ENCODE measurements around the gene MINDY4. TPM values are rescaled to one million over a fixed set of nuclear protein-coding genes. Genes with fewer than 3 reads are reported as not detected.

Gene MINDY4
- polyA plus RNA-seq, 3 donors = 11.3 to 26.9 (median 11.5) TPM

DNA sequence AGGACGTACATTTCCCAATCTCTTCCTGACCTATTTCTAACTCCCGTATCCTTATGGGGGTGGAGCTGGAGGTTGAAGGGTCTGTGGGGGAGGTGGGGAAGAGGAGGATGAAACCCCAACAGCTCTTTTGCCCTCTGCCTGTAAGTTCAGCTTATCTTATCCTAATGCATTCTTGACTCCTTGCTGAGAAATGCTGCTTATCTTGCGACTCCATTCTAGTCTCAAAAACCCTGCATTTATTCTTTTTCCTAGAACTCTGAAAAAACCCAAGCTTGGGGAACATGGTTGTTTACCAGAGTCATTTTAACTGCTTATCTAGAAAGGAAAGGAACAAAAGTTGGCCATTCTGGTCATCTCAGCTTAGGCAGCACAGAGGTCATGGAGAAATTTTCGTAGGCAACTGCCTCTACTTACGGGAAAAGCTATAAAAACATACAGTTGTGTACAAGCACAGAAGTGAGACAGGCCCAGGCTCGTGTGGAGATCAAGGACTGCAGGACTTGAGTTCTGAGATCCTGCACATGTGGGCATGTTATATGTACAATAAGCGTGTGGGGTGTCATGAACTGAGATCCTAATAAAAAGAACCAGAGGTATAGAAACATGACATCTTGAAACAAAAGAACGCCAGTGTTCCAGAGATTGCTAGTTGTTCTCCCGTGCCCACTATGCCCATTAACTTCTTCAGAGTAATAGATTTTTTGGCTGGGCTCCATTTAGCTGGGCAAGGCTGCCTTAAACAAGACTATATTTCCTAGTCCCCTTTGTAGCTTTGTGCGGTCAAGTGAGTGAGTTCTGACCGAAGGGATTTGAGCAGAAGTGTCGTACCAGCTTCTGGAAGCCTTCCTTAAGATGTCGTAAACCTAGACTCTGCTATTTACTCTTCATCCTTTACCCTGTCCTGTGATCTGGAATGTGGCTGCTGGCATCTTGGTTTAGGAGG lies 9.7 kb upstream of the MINDY4 start:
- DNase-seq (ENCODE audit: extremely low read depth in 1 of 11, low read depth in 9 of 11, low spot score in 4 of 11) = no peak

GRCh38 chr7:30764030-30764975 lies 6.9 kb upstream of the MINDY4 start:
- DNase-seq (ENCODE audit: extremely low read depth in 1 of 11, low read depth in 9 of 11, low spot score in 4 of 11) = no peak

DNA sequence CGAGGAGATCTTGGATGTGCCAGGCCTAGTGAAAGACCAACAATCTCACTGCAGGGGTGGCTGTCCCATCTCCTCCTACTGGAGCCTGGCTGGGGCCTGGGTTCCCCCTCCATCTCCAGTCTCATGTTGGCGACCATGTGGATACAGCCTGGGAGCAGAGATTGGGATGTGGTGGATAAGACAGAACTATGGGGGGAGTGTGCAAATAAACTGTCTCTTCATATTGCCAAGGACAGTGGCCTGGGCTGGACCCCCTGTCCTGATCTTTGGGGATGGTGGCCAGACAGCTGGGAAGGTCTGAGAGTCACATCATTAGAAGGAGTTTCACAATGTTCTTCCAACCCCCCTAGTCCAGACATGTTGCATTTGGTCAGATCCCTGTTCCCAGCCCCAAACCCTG lies 5.8 kb upstream of the MINDY4 start:
- no peak for DNase-seq (ENCODE audit: extremely low read depth in 1 of 11, low read depth in 9 of 11, low spot score in 4 of 11)

GRCh38 chr7:30770845-30771173 lies 408 bp upstream of the MINDY4 start:
- DNase-seq (ENCODE audit: extremely low read depth in 1 of 11, low read depth in 9 of 11, low spot score in 4 of 11) = no peak

- DNase-seq (ENCODE audit: extremely low read depth in 1 of 11, low read depth in 9 of 11, low spot score in 4 of 11) = no peak
These were observed 736 bp downstream of the MINDY4 start for GRCh38 chr7:30771880-30772425.

DNA sequence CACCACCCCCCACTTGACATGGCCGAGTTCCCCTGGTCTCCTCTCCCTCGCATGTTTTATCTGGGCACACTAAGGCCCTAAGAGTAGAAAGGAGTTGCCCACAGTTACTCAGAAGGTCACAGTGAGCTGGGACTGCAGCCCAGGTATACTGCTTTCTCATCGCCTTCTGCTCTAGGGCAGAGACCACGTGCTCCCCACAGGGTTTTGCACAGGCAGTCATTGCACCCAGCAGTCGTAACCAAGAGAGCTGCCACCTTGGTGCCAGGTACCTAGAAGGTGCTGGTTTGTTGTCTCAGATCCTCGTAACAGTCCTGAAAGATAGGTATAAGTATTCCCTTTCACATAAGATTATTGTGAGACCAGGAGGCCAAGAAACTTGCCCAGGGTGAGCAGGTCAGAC lies 1.8 kb downstream of the MINDY4 start:
- DNase-seq (ENCODE audit: extremely low read depth in 1 of 11, low read depth in 9 of 11, low spot score in 4 of 11) = no peak

GRCh38 chr7:30775992-30776391 lies 4.8 kb downstream of the MINDY4 start:
- no peak for DNase-seq (ENCODE audit: extremely low read depth in 1 of 11, low read depth in 9 of 11, low spot score in 4 of 11)

DNA sequence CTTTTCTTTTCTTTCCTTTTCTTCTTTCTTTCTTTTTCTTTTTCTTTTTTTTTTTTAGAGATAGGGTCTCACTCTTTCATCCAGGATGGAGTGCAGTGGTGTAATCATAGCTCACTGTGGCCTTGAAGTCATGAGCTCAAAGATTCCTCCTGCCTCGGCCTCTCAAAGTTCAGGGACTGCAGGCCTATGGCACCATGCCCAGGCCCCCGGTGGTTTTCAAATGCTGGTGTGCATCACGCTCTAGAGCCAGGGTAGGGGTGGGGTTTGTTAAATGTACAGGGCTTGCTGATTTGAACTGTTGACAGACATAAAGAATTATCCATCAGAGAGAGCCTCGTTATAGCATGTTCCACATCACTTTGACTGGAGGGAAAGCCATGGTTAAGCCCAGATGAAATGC lies 5.8 kb downstream of the MINDY4 start:
- no peak for DNase-seq (ENCODE audit: extremely low read depth in 1 of 11, low read depth in 9 of 11, low spot score in 4 of 11)

DNA sequence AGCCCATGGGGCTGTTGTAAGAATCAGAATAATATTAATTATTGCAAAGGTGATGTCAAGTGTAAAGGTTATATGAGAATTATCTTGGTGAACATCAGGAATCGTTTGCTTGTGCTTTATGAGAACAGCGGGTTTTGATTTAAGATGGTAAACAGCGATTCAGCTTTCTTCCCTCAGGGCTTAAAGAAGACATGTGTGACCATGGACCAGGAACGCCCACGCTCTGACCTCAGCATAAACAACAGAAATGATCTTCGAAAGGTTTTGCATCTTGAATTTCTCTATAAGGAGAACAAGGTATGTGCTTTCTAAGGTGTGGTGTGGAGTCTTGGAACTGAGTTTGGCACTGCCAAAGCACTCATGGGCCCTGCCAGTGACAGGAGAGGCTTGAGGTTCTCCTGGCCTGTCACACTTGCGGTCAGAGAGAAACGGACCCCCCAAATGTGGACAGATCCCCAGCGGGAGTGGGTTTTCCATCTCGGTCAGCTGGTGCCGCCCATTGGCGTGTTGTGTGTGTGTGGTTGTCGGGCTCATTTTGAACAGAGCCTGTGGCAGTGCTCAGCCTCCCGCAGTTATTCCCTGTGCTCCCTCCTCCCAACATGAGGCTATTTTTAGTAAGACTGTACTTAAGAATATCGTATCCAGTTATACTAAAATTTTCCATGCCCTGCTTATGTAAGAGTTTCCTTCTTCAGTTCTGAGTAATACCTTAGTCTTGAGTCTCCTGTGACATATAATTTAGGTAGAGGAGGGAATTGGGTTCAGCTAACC lies 7.2 kb downstream of the MINDY4 start:
- no peak for DNase-seq (ENCODE audit: extremely low read depth in 1 of 11, low read depth in 9 of 11, low spot score in 4 of 11)

GRCh38 chr7:30779574-30779973 lies 8.4 kb downstream of the MINDY4 start:
- no peak for DNase-seq (ENCODE audit: extremely low read depth in 1 of 11, low read depth in 9 of 11, low spot score in 4 of 11)

DNA sequence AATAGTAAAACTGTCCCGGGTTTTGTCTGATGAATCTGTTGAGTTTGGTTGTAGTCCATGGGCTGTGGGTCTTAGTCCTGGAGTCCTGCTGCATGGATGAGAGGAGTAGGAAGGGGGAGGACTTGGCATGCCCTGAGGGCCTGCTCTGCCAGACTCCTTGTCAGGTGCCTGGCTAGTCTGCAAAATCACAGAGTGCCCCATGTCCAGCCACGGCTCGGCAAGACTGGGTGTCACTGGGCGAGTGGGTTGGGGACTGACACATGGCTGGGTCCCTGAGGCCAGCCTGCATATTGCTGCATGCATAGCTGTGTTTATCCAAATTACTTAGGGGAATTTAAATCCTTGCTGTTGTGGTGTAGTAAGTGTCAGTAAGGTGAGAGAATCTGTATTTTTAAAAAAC lies 9.7 kb downstream of the MINDY4 start:
- no peak for DNase-seq (ENCODE audit: extremely low read depth in 1 of 11, low read depth in 9 of 11, low spot score in 4 of 11)

DNA sequence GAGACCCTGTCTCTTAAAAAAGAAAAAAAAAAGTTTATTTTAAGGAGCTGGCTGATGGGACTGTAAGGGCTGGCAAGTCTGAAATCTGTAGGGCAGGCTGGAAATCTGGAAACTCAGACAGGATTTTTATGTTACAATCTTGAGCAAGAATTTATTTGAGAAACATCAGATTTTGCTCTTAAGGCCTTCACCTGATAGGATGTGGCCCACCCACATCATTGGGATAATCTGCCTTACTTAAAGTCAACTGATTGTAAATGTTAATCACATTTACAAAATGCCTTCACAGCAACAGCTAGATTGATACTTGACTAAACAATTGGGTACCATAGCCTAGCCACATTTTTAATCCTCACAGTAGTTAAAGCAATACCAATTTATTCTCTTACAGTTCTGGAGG lies 11.5 kb downstream of the MINDY4 start:
- DNase-seq (ENCODE audit: extremely low read depth in 1 of 11, low read depth in 9 of 11, low spot score in 4 of 11) = no peak

DNA sequence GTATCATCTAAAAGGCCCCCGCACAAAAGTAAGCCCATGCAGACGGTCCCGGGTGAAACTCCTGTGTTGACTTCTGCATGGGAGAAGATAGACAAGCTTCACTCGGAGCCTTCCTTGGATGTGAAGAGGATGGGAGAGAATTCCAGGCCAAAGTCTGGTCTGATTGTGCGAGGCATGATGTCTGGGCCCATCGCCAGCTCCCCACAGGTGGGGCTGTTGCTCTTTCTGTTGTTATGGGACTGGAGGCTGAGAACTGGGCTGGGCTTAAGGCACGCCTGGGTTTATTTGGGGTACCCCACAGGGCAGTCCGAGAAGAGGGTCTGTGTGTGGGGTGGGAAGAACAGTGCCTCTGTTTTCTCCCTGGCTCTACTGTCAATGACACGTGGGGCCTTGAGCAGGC lies 14.6 kb downstream of the MINDY4 start:
- no peak for DNase-seq (ENCODE audit: extremely low read depth in 1 of 11, low read depth in 9 of 11, low spot score in 4 of 11)

DNA sequence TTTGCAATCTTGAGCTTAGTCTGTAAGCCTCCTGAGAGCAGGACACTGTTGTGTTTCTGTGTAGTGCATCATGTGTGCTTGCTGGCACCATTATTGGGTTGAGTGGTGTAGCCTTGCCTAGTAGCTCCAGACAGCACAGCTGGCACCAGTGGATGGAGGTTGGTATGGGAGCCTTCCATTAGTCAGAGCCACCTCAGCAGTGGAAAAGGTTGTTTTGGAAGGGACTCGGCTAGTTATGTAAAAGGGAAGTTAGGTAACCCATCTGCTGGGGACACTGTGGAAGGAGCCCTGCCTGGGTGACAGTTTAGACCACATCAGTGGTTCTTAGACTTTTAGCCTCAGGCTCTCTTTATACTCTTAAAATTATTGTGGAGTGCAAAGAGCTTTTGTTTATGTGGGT lies 16.3 kb downstream of the MINDY4 start:
- DNase-seq (ENCODE audit: extremely low read depth in 1 of 11, low read depth in 9 of 11, low spot score in 4 of 11) = no peak

DNA sequence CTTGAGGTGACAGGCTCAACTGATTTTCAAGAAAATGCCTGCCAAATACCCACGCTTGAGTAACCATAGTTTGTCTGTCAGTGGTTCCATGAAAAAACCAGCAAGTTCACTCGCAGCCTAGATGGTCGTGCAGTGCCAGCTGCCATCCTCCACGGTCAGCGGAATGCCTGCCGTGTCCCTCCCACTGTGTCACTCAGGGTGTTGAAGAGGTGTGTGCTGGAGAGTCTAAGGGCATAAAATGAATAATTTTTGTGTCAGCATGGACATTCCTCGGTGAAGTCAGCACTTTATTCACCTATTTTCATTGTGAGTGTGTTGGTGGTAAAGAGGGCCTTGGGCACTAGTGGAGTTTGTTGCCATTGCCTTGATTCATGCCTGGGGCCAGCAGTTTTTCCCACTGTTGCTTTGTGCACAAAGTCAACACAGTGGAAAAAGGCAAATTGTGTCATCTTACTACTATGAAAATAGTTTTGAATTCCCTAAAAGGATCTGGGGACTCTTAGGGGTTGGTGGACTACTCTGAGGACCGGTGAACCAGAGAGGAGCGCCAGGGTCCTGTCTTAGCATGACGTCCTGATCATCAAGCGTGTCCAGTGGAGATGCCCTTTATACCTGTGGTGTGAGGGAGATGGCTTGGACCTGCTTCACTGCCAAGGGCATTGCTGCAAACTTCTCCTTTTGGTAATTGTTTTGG lies 17.6 kb downstream of the MINDY4 start:
- DNase-seq (ENCODE audit: extremely low read depth in 1 of 11, low read depth in 9 of 11, low spot score in 4 of 11) = no peak

DNA sequence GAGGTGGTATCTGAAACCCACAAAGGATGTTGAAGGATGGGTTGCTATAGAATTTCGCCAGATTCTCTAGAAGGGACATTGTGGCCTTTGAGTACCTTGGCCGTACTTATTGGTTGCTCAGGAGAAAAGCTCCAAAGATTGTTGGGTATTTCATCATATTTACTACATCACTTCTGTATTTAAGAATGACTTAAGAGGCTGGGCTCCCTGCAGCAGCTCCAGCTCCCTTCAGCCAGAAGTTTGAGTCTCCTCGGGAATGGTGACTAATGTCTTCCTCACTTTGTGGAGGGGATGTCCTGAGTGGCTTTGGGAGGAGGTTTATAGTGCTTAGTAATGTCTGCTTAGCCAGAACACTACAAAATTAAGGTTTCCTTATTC lies 18.1 kb downstream of the MINDY4 start:
- DNase-seq (ENCODE audit: extremely low read depth in 1 of 11, low read depth in 9 of 11, low spot score in 4 of 11) = no peak

DNA sequence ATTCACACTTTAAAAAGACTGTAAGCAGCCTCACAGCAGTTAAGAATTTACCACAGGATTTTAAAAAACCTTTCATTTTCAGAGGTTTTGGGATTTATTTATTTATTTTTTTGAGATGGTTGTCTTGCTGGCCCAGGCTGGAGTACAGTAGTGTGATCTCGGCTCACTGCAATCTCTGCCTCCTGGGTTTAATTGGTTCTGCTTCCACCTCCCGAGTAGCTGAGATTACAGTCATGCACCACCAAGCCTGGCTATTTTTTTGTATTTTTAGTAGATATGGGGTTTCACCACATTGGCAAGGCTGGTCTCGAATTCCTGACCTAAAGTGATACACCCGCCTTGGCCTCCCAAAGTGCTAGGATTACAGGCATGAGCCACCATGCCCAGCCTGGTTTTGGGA lies 19.1 kb downstream of the MINDY4 start:
- no peak for DNase-seq (ENCODE audit: extremely low read depth in 1 of 11, low read depth in 9 of 11, low spot score in 4 of 11)

DNA sequence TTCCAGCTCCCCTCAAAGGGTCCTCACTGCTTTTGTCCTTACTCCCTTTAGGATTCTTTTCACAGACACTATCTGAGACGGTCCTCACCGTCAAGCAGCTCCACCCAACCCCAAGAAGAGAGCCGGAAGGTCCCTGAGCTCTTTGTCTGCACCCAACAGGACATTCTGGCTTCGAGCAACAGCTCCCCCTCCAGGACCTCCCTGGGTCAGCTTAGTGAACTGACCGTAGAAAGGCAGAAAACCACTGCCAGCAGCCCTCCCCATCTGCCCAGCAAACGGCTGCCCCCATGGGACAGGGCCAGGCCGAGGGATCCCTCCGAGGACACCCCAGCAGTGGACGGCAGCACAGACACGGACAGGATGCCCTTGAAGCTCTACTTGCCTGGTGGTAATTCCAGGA lies 19.9 kb downstream of the MINDY4 start:
- DNase-seq (ENCODE audit: extremely low read depth in 1 of 11, low read depth in 9 of 11, low spot score in 4 of 11) = no peak
